ENCODE results near the gene DNAJC6.

DNA sequence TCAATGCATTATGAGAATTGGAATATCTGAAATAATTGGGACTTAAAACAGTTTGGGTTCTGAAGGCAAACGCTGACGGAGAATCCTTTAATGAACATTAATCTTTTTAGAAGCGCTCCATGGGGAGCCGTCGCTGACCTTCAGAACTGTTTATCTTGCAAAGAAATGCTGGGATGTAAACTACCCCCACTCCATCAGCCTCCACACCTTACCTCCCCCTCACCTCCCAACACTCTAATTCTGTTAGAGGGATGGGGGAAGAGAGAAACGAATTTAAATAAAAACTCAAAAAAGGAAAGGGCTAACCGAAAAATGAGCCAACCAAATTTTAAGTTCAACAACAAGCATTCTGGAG is 44.1 kb upstream of the DNAJC6 start:
- no peak for TF ChIP-seq POLR2A (IDR thresholded peaks at IDR 0.05)
- TF ChIP-seq, protein P1, sequence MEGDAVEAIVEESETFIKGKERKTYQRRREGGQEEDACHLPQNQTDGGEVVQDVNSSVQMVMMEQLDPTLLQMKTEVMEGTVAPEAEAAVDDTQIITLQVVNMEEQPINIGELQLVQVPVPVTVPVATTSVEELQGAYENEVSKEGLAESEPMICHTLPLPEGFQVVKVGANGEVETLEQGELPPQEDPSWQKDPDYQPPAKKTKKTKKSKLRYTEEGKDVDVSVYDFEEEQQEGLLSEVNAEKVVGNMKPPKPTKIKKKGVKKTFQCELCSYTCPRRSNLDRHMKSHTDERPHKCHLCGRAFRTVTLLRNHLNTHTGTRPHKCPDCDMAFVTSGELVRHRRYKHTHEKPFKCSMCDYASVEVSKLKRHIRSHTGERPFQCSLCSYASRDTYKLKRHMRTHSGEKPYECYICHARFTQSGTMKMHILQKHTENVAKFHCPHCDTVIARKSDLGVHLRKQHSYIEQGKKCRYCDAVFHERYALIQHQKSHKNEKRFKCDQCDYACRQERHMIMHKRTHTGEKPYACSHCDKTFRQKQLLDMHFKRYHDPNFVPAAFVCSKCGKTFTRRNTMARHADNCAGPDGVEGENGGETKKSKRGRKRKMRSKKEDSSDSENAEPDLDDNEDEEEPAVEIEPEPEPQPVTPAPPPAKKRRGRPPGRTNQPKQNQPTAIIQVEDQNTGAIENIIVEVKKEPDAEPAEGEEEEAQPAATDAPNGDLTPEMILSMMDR (IDR thresholded peaks at IDR 0.05), result no peak

Measured in esophagus squamous epithelium (tissue), 4 donors.